GM12878 (cell line): ENCODE results near the gene SETD6. TPM values are rescaled to one million over a fixed set of nuclear protein-coding genes. Genes with fewer than 3 reads are reported as not detected.
"Not testable (repeated sequence)": the region's sequence is repeated elsewhere in the genome, so short reads cannot be mapped to it uniquely, and the experiment has no call there.

Experiments used
- ATAC-seq: fragments of 200-7000 bp; cut with Tn5 transposase; 3 replicates; pipeline ENCODE4 v1.9.1; 2020; ENCODE audit warnings: mild to moderate bottlenecking, moderate library complexity
- BruUV-seq: library from RNA; stranded (reverse); fragments of 400-500 nt; replicated peaks from 2 replicates; lab custom pipeline; 2021; lab: Mats Ljungman, UMichigan
- CTCF ChIA-PET: fragments of 300-600 bp; sonication (Branson Sonifier 250); formaldehyde crosslinking; extraction: SDS; loops from one replicate; lab custom pipeline; 2021; ENCODE audit warnings: inconsistent platforms; lab: Yijun Ruan, JAX
- POLR2A ChIA-PET: fragments of 350-600 bp; formaldehyde crosslinking; extraction: SDS; loops from one replicate; lab custom pipeline; 2021; ENCODE audit warnings: inconsistent platforms; lab: Charles Lee
- RAD21 ChIA-PET: fragments of 300-600 bp; sonication (Branson Sonifier 250); formaldehyde crosslinking; loops from one replicate; lab custom pipeline; 2023; ENCODE audit warnings: antibody characterized with exemption; ENCODE audit not compliant: unreplicated experiment; lab: Charles Lee
- SMC1A ChIA-PET: fragments of 300-600 bp; sonication (Branson Sonifier 250); formaldehyde crosslinking; loops from one replicate; lab custom pipeline; 2023; ENCODE audit not compliant: unreplicated experiment, uncharacterized antibody; lab: Charles Lee
- DNase-seq: peaks from one replicate; pipeline ENCODE4 v3.0.0-alpha.2; 2011; ENCODE audit warnings: low read depth, low spot score
- FAIRE-seq: peaks from 3 replicates; lab custom pipeline; 2011; peaks lifted over from hg19 to GRCh38; lab: Jason Lieb, UNC
- H2AFZ ChIP-seq: 2 replicates; pipeline ENCODE4 v1.6.0; 2011; ENCODE audit warnings: low read depth, low read length, control low read depth; ENCODE audit not compliant: control insufficient read depth
- H3K27ac ChIP-seq: 2 replicates; pipeline ENCODE4 v1.5.1; 2011; ENCODE audit warnings: control low read depth; ENCODE audit not compliant: control insufficient read depth, insufficient read depth
- H3K27me3 ChIP-seq, 2 experiments: replicated peaks in 1 of 2; 2 replicates each; pipeline versions ENCODE4 v1.6.0 to v1.6.1; 2011; ENCODE audit warnings: low read length in 1 of 2; ENCODE audit not compliant: control insufficient read depth in 2 of 2, insufficient read depth in 2 of 2
- H3K36me3 ChIP-seq, 2 experiments: 2 replicates each; pipeline ENCODE4 v1.5.1; 2011; ENCODE audit warnings: low read length in 1 of 2; ENCODE audit not compliant: control insufficient read depth in 2 of 2, insufficient read depth in 2 of 2
- H3K4me1 ChIP-seq: 2 replicates; pipeline ENCODE4 v1.6.1; 2011; ENCODE audit warnings: mild to moderate bottlenecking, low read length, moderate library complexity, mixed read lengths; ENCODE audit not compliant: control insufficient read depth, insufficient read depth
- H3K4me2 ChIP-seq: 2 replicates; pipeline ENCODE4 v1.6.0; 2011; ENCODE audit warnings: control low read depth; ENCODE audit not compliant: control insufficient read depth, insufficient read depth
- H3K4me3 ChIP-seq: fragments of 200-600 bp; sonication (generic); 2 replicates; pipeline ENCODE4 v1.5.1; 2016
- H3K79me2 ChIP-seq: 2 replicates; pipeline ENCODE4 v1.6.0; 2011; ENCODE audit warnings: low read length; ENCODE audit not compliant: control insufficient read depth, insufficient read depth
- H3K9ac ChIP-seq: 2 replicates; pipeline ENCODE4 v1.8.0; 2011; ENCODE audit warnings: low read length, control low read depth, mixed read lengths; ENCODE audit not compliant: control insufficient read depth, insufficient read depth
- H3K9me3 ChIP-seq: replicated peaks from 3 replicates; pipeline ENCODE4 v1.5.1; 2011; ENCODE audit warnings: mild to moderate bottlenecking, low read length; ENCODE audit not compliant: control insufficient read depth, insufficient read depth
- H4K20me1 ChIP-seq: 2 replicates; pipeline ENCODE4 v1.6.0; 2011; ENCODE audit not compliant: control insufficient read depth, insufficient read depth
- CEBPZ ChIP-seq: fragments of 150-350 bp; IDR thresholded peaks from 2 replicates; pipeline ENCODE4 v1.6.1; 2016; ENCODE audit warnings: low read depth, low read length
- NBN ChIP-seq: fragments of 450-650 bp; IDR thresholded peaks from 2 replicates; pipeline ENCODE4 v1.6.1; 2016
- NFYA ChIP-seq: IDR thresholded peaks from 2 replicates; pipeline ENCODE4 v1.6.1; 2011; ENCODE audit warnings: low read depth, mild to moderate bottlenecking, low read length, improper control_type of control experiment, borderline replicate concordance
- NKRF ChIP-seq: fragments of 450-650 bp; conservative IDR thresholded peaks from 2 replicates; pipeline ENCODE4 v1.6.1; 2017; ENCODE audit warnings: mild to moderate bottlenecking, moderate library complexity
- NR2C2 ChIP-seq: IDR thresholded peaks from 2 replicates; pipeline ENCODE4 v1.6.1; 2011; ENCODE audit warnings: borderline replicate concordance, low read depth; ENCODE audit not compliant: control insufficient read depth, insufficient read length
- SREBF2 ChIP-seq: IDR thresholded peaks from 2 replicates; pipeline ENCODE4 v1.6.1; 2012; ENCODE audit warnings: mild to moderate bottlenecking, low read length
- WGBS: methylation state at CpG from one replicate; pipeline ENCODE4 v1.1.6; 2016; ENCODE audit warnings: low lambda C conversion rate; ENCODE audit not compliant: insufficient replicate concordance, insufficient coverage; ENCODE audit errors: missing lambda C conversion rate; 5-methylcytosine and 5-hydroxymethylcytosine counted together
- in situ Hi-C: fragments of 300-500 bp; cut with MboI; formaldehyde crosslinking; loops from 9 replicates; pipeline ENCODE4 v1.14.3; 2018; ENCODE audit warnings: mixed read lengths
- intact Hi-C: fragments of 100-400 bp; cut with micrococcal nuclease; formaldehyde crosslinking; loops from one replicate; pipeline ENCODE4 v1.14.2; 2022; ENCODE audit not compliant: unreplicated experiment
- polyA plus RNA-seq, 11 experiments: library from polyadenylated mRNA; depleted of rRNA in 4 of 11; unstranded in 6 of 11; stranded (reverse) in 5 of 11; fragments of >200 nt; fragmentation: Nextera tagmentation in 4 of 11; fragmentation: Illumina TruSeq in 1 of 11; extraction: Ambion mirVana in 4 of 11; extraction: Trizol in 1 of 11; gene quantifications; 1 replicate in 1 of 11; 2 replicates in 10 of 11; pipeline versions ENCODE4 v1.2.1 to v1.2.3, GENCODE V29; 2011 to 2016; ENCODE audit warnings: inconsistent platforms in 2 of 11, missing spikeins in 2 of 11, low read depth in 1 of 11
- total RNA-seq, 4 experiments: library from RNA; depleted of rRNA in 3 of 4; stranded (reverse); fragments of >200 nt in 3 of 4; fragmentation: Illumina TruSeq in 1 of 4; extraction: Trizol in 1 of 4; gene quantifications; 2 replicates each; pipeline versions ENCODE4 v1.2.1 to v1.2.3, GENCODE V29; 2013 to 2021
- TF ChIP-seq, protein P1 (sequence below): fragments of 450-650 bp; IDR thresholded peaks from 2 replicates; pipeline ENCODE4 v1.6.1; 2018; ENCODE audit warnings: borderline replicate concordance, mild to moderate bottlenecking; ENCODE audit not compliant: partially characterized antibody

Gene SETD6
- total and polyA plus RNA-seq, 10 of the 15 experiments (the other 5 are each of a cell fraction or from before 2014, with no cell fraction given): 8.2 to 23.8 (median 16.2) TPM

DNA sequence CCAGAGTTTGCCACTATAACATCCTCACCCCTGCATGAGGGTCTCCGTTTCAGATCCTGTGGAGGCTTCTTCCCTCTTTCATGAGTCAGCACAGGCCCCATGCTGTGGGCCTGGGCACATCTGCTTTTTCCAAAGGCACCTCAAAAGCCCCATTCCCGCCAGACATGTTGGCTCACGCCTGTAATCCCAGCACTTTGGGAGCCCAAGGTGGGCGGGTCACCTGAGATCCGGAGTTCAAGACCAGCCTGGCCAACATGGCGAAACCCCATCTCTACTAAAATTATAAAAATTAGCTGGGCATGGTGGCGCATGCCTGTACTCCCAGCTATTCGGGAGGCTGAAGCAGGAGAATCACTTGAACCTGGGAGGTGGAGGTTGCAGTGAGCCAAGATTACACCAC lies 24.8 kb upstream of the SETD6 start:
- H2AFZ ChIP-seq, H3K27ac ChIP-seq, H3K4me3 ChIP-seq, FAIRE-seq, H3K36me3 ChIP-seq, H4K20me1 ChIP-seq, H3K79me2 ChIP-seq, H3K9me3 ChIP-seq, H3K4me2 ChIP-seq, ATAC-seq, H3K4me1 ChIP-seq, BruUV-seq, intact Hi-C loops, DNase-seq, H3K9ac ChIP-seq, H3K27me3 ChIP-seq: not testable (repeated sequence)
- ChIA-PET SMC1A (interaction anchor here (1.3 kb wide), 1 partner anchor 154 kb away, joined by 4 read pairs; no protein-coding TSS in a partner anchor), CTCF (interaction anchor here (12.5 kb wide), 1 partner anchor 154 kb away, joined by 209 read pairs; no protein-coding TSS in a partner anchor), RAD21 (interaction anchor here (0.6 to 0.7 kb wide), 2 partner anchors 154 to 314 kb away, joined by 3 read pairs; no protein-coding TSS in a partner anchor), POLR2A (interaction anchor here (0.6 kb wide), 1 partner anchor 276 kb away, joined by 4 read pairs; no protein-coding TSS in a partner anchor)
- in situ Hi-C loops: loop anchor here (5.0 kb wide), 1 partner anchor 158 kb away; no protein-coding TSS in a partner anchor
- 55% methylated on average over 8 of the region's 8 CpGs for WGBS

DNA sequence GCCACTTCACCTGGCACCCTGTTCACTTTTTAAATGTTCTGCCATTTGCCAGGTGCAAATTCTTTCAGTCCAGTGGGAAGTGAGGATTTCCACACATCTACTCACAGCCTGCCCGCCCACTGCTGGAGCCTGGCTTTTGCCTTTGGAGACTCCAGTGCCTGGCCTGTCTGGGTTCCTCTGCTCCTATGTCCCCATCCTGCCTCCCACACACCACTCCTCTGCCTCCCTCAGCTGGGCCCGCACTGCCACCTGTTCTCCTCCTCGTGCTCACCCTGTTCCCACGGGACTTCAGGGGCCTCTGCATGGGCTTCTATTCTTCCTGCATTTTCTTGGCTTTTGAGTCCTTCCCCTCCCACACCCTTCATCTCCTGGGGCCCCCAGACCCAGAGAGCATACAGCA lies 23.3 kb upstream of the SETD6 start:
- intact Hi-C loops: no loop called here
- TF ChIP-seq NR2C2 (no peak), NBN (no peak), NFYA (no peak), CEBPZ (no peak), SREBF2 (no peak), NKRF (no peak)
- TF ChIP-seq, protein P1, sequence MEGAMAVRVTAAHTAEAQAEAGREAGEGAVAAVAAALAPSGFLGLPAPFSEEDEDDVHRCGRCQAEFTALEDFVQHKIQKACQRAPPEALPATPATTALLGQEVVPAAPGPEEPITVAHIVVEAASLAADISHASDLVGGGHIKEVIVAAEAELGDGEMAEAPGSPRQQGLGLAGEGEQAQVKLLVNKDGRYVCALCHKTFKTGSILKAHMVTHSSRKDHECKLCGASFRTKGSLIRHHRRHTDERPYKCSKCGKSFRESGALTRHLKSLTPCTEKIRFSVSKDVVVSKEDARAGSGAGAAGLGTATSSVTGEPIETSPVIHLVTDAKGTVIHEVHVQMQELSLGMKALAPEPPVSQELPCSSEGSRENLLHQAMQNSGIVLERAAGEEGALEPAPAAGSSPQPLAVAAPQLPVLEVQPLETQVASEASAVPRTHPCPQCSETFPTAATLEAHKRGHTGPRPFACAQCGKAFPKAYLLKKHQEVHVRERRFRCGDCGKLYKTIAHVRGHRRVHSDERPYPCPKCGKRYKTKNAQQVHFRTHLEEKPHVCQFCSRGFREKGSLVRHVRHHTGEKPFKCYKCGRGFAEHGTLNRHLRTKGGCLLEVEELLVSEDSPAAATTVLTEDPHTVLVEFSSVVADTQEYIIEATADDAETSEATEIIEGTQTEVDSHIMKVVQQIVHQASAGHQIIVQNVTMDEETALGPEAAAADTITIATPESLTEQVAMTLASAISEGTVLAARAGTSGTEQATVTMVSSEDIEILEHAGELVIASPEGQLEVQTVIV: no peak

More for the DNA sequence above, 23.3 kb upstream of the SETD6 start:
- H3K27me3 ChIP-seq: no peaks in the 10 kb centered on the region; a peak in 1 of 4 replicates
- no TSS peak for BruUV-seq
- no peak for DNase-seq
- peaks cover 15% of the 10 kb centered on the region for H3K4me1 ChIP-seq
- in situ Hi-C loops: loop anchor here (5.0 kb wide), 1 partner anchor 160 kb away; no protein-coding TSS in a partner anchor
- ATAC-seq: no peak
- RAD21 ChIA-PET: no interaction called here
- no peak overlapping the region for H3K4me2 ChIP-seq
- no peaks in the 10 kb centered on the region for H3K79me2 ChIP-seq
- no peak for FAIRE-seq
- no peaks in the 10 kb centered on the region for H3K9me3 ChIP-seq
- WGBS: 25% methylated on average over 4 of the region's 4 CpGs
- no peak overlapping the region for H3K9ac ChIP-seq
- no peaks in the 10 kb centered on the region for H4K20me1 ChIP-seq
- H3K4me3 ChIP-seq: no peak overlapping the region
- CTCF ChIA-PET: interaction anchor here (1.4 to 12.5 kb wide), 2 partner anchors 156 to 468 kb away, joined by 3 to 209 read pairs; no protein-coding TSS in a partner anchor
- POLR2A ChIA-PET: no interaction called here
- H3K27ac ChIP-seq: no peak overlapping the region
- SMC1A ChIA-PET: interaction anchor here (0.6 to 2.1 kb wide), 2 partner anchors 154 to 193 kb away, joined by 3 to 6 read pairs; no protein-coding TSS in a partner anchor
- H2AFZ ChIP-seq: no peak overlapping the region
- H3K36me3 ChIP-seq: no peaks in the 10 kb centered on the region
